GM18498 (cell line): ENCODE data around the gene PTPRM.

Experiments used
- ATAC-seq: cut with Tn5 transposase; IDR thresholded peaks from one replicate; pipeline ENCODE4 v1.9.1; 2021; ENCODE audit warnings: mild to moderate bottlenecking, moderate library complexity; ENCODE audit not compliant: unreplicated experiment

PTPRM gene

DNA sequence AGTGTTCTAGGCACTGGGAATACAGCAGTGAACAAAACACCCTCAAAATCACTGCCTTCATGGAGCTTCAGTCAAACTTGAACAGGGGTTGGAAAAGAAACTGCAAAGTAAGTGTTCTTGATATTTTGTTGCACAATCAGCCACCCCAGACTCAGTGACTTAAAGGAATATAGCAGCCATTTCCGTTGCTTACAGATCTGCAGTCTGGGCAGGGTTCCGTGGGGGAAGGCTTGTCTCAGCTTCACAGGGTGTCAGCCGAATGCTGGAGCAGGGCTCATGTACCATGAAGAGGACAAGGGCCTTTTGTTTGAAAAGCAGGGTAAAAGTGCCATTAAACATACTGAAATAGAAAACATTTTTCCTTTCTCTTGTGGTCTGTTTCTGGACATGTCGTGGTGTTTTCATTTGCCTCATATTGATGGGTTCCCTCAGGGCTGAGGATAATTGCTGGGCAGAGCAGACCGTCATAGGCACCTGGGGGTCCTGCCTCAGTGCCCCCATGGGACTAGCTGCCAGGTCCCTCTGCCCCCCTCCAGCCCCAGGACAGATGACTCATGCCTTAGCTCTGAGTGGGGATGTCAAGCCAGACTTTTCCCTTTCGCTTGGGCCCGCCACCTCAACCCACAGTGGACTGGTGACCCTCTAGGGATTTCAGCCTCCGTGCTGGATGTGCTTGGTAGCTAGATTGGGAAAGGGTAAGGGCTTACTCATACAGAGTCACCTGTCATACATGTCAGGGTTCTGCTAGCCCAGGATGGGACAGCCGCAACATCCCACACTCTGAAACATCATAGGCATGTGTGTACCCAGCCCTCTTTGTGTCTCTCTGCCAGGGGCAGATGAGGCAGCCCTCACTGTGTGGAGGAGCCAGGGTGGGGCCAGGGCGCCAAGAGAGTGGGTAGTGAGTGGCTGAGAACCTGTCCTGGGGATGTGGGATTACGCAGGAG is 96.5 kb downstream of the PTPRM start:
- ATAC-seq: no peak

DNA sequence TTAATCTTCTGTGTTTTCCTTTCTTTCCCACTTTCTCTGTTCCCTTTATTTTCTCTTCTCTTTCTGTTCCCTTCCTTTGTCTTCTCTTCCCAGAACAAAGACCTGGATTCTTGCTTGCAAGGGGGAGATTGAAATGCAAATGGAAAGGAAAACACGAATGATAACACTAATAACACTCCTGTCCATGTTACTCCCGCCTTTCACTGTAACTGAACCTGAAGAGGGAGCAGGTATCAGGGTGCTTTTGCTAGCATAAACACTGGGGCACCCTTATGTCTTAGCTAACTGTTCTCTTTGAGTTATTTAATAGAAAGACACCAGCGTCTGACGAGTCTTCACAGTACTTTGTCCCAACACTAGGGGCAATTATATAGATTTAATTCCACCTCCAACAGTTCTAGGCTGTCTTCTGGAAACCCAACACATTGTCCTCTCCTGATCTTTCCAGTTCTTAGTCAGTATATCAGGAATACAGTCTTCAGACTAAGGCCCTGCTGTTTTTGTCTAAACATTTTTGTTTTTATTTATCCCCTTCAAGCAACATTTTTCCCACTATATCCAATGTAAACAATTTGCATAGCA is 99.2 kb downstream of the PTPRM start:
- ATAC-seq: no peak

DNA sequence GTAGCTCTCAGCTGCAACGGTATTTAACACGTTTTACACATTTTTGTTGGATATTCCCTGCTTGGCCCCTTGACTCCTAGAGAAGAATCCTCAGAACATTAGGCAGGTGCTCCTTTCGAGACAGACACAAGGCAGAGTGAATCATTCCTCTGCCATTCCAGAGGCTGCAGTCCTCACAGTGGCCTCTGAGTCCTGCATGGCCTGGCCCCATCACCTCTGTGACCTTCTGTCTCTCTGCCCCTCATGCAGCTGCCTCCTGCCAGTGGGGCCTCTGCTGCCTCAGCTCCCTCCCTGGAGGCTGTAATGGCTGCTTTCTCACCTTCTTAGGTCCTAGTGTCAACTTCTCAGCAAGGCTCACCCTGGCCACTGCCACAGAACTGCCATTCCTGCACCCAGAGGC is 101.3 kb downstream of the PTPRM start:
- no peak for ATAC-seq

DNA sequence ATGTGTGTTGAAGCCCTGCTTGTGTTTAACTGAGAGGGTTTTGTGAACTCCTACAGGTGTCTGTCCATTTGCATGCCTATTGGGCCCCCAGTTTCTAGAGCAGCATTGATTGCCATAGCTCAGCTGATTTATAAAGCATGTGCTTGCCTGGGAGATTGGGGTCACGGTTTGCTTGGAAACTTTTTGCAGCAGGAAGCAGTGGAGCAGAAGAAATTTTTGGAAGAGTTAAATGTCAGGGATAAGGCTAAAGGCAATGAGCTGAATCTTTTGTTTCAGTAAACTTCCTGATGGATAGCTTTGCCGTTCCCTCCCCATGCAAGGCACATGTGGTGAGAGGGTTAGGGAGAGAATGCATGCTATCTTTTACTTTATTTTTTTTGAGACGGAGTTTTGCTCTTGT is 102.2 kb downstream of the PTPRM start:
- no peak for ATAC-seq

DNA sequence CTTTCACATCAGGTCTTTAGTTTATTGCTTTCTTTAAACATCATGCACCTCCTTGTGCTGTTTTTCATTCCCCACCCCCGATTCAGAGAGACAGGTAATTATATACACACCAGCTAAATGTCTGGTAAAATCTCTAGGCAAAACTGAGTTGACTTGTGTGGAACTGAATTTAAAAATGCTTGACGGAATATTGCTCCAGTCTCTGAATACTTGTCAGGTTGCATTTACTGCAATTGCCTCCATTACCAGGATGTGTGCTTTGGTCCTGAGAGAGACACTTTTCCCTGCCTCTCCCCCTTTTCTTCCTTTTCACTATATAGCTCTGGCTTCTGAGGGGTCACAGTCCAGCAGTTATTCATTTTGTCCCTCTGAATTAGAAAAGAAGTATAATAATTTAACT is 104.0 kb downstream of the PTPRM start:
- ATAC-seq: no peak

DNA sequence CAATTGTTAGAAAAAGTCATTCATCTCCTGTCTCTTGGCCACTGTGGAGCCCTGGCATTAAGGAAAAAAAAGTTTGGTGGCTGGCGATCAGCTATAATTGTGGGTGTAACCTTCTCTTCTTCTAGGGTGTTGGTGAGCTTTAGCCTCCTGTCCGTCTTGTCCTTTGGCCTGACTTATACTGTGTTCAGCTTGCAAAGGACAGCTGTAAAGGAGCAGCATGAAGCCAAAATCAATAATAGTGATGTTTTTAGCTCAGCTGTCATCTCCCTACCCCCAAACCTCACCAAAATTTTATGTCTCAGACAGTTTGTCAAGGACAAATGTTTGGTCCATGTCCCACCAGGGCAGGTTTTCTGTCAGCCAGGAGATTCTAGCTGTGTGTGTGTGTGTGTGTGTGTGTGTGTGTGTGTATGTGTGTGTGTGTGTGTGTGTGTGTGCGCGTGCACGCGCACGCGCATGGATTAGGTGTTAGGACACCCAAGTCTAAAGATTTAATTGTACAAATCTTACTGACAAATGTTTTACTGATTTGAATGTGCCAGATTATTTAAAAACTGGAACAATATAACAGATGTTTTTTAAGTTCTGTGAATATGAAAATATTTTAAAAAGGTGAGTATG is 109.2 kb downstream of the PTPRM start:
- ATAC-seq: no peak

DNA sequence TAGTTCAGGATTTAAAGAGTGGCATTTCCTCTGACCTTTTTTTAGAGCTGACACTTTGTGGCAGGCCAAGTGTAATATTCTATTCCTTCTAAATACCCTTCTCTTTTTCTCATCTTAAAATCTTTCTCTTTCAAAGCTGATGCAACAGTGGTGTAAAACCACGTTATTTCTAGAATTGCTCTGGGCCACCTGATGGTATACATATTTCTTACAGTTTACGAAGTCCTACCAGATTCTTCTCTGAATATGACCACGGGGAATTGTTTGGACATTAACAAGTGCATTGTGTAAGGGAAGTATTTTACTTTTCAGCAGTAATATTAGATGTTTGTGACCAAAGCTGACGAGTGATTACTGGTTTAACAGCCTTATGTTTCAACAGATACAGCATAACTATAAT is 109.9 kb downstream of the PTPRM start:
- no peak for ATAC-seq

DNA sequence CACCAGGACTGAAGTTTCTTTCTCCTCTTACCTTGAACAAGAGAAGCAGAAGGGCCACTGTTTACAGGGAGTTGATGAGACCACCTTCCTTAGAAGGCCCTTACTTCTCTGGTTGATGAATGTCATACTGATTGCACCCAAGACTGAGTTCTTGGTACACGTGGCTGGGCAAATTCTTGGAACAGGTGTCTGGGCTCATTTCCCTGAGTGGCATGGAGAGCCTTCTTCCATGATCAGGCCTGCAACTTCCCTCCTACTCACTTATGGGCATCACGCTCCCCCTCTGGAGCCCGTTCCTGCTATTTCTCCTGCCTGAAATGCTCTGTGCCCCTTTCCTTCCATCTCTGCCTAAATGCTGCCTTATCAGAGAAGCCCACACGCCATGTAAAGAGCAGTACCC is 110.3 kb downstream of the PTPRM start:
- ATAC-seq: no peak

DNA sequence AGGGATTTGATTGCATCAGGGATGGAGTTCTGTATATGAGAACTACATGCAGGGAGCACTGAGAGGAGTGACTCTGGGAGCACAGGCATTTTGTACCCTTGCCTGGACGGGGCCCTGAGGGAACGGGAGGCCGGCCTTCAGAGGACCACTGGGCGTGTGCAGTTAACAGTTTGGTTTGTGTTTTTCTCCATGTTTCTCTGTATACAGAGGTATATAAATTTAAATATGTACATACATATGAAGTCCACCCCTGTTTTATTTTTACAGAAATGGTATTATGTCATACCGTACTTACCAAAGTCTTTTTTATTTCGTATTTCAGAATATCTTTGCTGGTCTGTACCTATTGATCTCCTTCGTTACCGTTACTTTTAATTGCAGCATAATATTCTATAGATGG is 111.3 kb downstream of the PTPRM start:
- ATAC-seq: no peak

DNA sequence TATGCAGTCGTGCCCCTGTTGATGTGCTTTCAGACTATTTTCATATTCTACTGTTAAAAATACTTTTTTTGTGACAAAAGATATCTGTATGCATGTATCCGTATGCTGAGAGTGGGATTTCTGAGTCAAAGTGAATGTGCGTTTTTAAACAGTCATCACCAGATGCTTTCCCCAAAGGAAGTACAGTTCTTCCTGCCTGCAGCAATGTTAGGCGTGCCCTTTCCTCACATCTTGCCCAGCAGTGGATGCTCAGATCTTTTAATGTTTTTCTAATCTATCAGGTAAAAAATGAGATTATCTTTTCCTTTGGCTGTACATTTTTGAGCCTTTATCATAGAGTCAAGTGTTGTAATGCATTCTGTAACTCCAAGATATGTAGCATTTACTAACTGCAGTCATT is 111.7 kb downstream of the PTPRM start:
- no peak for ATAC-seq

DNA sequence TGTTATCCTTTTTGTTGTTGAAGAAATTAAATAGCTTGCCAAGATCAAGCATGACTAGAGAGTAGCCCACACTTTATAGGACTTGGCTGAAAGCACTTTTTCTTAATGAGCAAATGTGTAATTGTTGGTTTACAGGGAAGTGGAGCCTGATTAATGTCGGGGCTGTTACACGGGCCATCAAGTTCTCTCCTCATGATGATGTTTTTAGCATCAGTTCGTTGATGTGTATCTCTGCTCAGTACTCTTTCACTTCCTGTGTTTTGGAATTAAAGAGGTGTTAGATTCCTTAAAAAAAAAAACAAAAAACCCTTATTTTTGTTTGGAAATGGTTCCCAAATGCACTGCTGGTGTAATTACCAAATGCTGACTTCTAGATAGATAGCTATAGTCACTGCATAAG is 114.2 kb downstream of the PTPRM start:
- no peak for ATAC-seq

DNA sequence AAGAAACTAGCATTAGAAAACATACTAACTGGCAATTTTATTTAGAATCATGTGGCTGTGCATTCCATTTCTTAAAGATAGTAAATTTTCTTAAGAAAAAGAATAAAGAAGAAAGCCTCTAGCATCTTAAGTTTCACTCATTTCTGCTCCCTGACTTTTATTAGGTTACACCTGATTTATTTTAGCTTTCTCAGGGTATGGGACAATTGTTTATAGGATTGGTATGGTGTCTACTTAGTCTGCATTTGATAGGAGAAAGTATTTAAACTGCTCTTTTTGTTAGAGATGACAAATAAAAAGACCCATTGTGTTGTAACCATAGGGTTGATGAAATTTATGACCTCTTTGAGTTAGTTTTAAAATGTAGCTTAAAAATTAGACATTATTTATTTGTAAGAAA is 115.2 kb downstream of the PTPRM start:
- no peak for ATAC-seq

DNA sequence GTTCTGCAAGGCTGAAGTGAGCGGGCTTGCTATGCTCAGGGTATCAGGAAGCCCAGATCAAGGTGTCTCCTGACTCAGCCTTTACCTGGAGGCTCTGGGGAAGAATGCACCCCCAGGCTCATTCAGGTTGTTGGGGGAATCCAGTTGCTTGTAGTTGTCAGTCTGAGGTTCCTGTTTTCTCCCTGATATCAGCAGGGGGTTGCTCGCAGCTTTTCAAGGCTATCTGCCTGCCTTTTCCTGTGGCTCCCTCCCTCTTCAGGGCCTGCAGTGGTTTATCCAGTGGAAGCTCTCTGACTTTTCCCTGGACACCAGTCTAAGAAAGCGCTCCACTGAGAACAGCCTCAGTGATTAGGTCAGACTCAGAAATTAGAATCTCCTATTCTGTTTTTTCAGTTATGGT is 116.6 kb downstream of the PTPRM start:
- no peak for ATAC-seq

DNA sequence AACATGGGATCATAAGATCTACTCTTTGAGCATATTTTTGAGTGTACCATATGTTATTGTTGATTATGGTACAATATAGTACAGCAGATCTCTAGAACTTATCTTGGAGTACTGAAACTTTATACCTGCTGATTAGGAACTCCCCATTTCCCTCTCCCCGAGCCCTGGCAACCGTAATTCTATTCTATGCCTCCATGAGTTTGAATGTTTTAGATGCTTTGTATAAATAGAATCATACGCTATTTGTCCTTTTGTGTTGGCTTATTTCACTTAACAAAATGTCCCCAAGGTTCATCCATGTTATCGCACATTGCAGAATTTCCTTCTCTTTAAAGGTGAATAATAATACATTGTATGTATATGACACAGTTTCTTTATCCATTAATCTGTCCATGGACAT is 117.2 kb downstream of the PTPRM start:
- no peak for ATAC-seq

DNA sequence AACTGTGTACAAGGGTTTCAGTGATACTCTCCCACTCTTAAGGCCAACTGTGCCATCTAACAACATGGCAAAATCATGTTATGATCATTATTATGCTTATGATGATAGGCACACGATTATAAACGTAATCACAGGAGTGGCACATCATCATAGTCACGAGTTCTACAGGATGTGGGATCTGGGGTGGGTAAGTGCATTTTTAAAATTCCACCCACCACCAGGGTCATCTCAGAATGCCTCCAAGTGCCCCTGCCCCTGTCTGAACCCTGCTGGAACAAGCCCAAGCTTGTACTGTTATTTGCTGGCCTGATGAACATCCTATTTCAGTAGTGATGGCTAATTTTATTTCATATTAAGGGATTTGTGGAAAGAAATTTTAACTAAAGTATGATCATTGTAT is 117.8 kb downstream of the PTPRM start:
- no peak for ATAC-seq

DNA sequence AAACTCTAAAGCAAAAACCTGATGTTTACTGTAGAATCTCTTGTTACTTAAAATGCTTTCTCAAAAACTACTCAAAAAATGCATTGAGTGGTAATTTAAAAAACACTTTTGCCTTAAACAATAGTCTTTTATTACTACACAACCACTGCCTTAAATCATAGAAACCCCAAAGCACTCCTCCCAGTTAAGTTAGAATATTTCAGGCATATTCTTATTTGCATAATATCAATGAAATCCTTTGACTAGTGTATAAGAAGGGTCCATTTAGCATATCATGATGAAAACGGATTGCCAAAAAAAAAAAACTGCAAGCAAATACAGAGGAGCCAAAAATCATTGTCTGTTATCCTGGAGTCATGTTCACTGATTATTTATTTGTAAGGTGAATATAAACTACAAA is 119.2 kb downstream of the PTPRM start:
- ATAC-seq: no peak

DNA sequence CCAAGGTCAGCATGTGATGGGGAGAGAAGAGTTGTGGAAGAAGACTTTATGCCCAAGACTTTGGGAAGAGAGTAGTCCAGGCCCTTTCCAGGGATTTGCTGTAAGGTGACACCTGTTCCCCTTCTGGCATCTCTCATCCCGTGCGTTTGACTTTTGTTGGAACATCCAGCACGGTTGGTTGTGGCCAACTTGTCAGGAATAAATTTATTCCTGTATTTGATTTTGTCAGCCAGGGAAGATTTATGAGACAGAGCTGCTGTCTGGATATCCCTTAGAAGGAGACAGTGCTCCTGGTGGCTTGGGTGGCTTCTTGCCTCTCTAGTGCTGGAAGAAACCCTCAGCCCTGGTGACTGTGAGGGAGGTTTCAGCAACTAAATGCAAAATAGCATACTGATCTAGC is 121.5 kb downstream of the PTPRM start:
- ATAC-seq: no peak

DNA sequence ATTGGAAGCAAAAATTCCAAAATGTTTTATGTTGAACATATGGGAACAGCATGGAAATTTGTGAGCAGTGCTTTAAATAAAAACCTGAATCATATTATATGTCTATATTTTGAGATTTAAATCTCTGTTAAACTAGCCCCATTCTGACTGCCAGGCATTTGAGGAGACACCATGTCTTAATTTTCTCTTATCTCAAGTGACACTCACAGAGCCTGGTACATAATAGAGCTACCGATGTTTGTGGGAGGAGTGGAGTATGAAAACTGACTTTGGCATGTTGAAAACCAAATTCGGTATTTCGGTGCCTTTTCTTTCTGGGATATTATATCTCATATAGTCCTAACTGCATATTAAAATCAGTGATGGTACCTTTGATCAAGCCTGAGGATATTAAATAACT is 124.1 kb downstream of the PTPRM start:
- ATAC-seq: no peak

DNA sequence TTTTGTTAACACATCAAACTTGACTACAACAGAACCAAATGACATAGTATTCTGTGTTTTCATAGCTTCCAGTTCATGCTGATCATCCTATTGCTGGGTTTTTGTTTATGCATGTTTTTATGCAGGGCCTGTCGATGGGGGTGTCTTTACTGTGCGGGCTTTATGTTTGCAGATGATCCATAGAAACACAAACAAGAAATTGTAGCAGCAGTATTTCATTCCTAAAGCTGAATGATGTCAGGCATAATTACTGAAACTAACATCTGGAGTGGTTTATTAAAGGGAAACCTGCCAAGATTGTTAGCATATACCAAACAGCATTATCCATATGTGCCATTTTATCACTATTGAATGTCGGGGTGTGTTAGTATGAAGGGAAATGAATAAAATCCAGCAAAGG is 129.7 kb downstream of the PTPRM start:
- no peak for ATAC-seq

DNA sequence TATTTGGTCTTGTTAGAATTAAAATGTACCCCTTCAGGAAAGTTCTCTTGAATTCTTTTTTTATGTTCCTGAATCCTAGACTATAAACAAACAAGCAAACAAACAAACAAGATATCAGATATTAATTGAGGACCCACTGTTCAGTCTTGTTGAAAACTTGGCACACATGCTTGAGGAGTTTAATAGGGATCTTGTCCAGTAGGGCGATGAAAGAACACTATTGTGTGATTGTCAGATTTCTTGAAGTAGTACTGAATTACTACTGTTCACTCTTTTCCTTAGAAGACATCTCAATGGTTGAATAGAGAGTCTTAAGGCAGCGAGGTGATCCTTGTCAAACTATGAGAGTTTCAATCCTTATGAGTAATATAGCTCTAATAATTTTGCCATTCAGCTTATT is 130.2 kb downstream of the PTPRM start:
- ATAC-seq: no peak

DNA sequence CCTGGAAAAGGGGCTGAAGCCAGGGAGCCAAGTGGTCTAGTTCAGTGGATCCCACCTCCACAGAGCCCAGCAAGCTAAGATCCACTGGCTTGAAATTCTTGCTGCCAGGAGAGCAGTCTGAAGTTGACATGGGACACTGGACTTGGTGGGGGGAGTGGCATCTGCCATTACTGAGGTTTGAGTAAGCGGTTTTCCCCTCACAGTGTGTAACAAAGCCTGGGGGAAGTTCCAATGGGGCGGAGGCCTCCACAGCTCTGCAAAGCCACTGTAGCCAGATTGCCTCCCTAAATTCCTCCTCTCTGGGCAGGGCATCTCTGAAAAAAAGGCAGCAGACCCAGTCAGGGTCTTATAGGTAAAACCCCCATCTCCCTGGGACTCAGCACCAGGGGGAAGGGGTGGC is 144.4 kb downstream of the PTPRM start:
- no peak for ATAC-seq

DNA sequence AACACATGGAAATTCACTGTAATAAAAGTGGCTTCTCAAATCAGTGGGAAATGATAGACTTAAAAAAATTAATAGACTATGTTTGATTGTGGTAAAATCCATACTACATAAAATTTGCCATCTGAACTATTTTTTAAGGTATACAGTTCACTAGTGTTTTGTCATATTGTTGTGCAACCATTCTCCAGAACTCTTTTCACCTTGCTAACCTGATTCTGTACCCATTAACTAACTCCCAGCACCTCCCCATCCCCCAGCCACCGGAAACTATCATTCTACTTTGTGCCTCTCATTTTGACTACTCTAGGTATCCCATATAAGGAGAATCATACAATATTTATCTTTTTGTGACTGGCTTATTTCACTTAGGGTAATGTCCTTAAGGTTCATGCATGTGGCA is 153.3 kb downstream of the PTPRM start:
- no peak for ATAC-seq
